Ishikawa (cell line): ENCODE measurements around the gene SMARCA4.

Experiments
- CEBPB ChIP-seq: IDR thresholded peaks from 2 replicates; pipeline ENCODE4 v1.6.1; 2012
- CREB1 ChIP-seq: IDR thresholded peaks from 2 replicates; pipeline ENCODE4 v1.6.1; 2012; ENCODE audit warnings: low read depth
- EGR1 ChIP-seq: IDR thresholded peaks from 2 replicates; pipeline ENCODE4 v1.6.1; 2012
- EP300 ChIP-seq: IDR thresholded peaks from 2 replicates; pipeline ENCODE4 v1.6.1; 2012; ENCODE audit warnings: borderline replicate concordance
- FOXM1 ChIP-seq: IDR thresholded peaks from 2 replicates; pipeline ENCODE4 v1.6.1; 2012; ENCODE audit warnings: low read depth, borderline replicate concordance
- MAX ChIP-seq: IDR thresholded peaks from 2 replicates; pipeline ENCODE4 v1.6.1; 2012
- NFIC ChIP-seq: IDR thresholded peaks from 2 replicates; pipeline ENCODE4 v1.6.1; 2012
- REST ChIP-seq: IDR thresholded peaks from 2 replicates; pipeline ENCODE4 v1.6.1; 2012; ENCODE audit warnings: low read depth, mild to moderate bottlenecking
- TAF1 ChIP-seq: IDR thresholded peaks from 2 replicates; pipeline ENCODE4 v1.6.1; 2012; ENCODE audit warnings: low read depth, mild to moderate bottlenecking
- TCF12 ChIP-seq: IDR thresholded peaks from 2 replicates; pipeline ENCODE4 v1.6.1; 2012; ENCODE audit warnings: low read depth
- TEAD4 ChIP-seq: IDR thresholded peaks from 2 replicates; pipeline ENCODE4 v1.6.1; 2012
- USF1 ChIP-seq: IDR thresholded peaks from 2 replicates; pipeline ENCODE4 v1.6.1; 2012
- YY1 ChIP-seq: IDR thresholded peaks from 2 replicates; pipeline ENCODE4 v1.6.1; 2012; ENCODE audit warnings: low read depth
- ZBTB7A ChIP-seq: IDR thresholded peaks from 2 replicates; pipeline ENCODE4 v1.6.1; 2012; ENCODE audit warnings: low read depth

- TF ChIP-seq CEBPB (no peak), EP300 (no peak), TAF1 (no peak), MAX (no peak), FOXM1 (no peak), REST (no peak), ZBTB7A (no peak), EGR1 (no peak), NFIC (no peak), CREB1 (no peak), TCF12 (no peak), YY1 (no peak), TEAD4 (no peak), USF1 (no peak)
Measured at GRCh38 chr19:10922638-10923014, 38.2 kb upstream of the SMARCA4 start.
